Stimulated activated CD8-positive, alpha-beta memory T cell treated with anti-CD3 and anti-CD28 coated beads, Interleukin-7, amount 100 ng/mL, for 48 hours (primary cell): ENCODE data around the gene NDOR1.
"Not testable (repeated sequence)": the region's sequence is repeated elsewhere in the genome, so short reads cannot be mapped to it uniquely, and the experiment has no call there.

Source experiments
- DNase-seq, 2 donors: peaks; one replicate each; pipeline ENCODE4 v3.0.0-alpha.2; 2020; ENCODE audit warnings: low read depth in 1 of 2; ENCODE audit errors: extremely low read depth in 1 of 2

The NDOR1 gene

DNA sequence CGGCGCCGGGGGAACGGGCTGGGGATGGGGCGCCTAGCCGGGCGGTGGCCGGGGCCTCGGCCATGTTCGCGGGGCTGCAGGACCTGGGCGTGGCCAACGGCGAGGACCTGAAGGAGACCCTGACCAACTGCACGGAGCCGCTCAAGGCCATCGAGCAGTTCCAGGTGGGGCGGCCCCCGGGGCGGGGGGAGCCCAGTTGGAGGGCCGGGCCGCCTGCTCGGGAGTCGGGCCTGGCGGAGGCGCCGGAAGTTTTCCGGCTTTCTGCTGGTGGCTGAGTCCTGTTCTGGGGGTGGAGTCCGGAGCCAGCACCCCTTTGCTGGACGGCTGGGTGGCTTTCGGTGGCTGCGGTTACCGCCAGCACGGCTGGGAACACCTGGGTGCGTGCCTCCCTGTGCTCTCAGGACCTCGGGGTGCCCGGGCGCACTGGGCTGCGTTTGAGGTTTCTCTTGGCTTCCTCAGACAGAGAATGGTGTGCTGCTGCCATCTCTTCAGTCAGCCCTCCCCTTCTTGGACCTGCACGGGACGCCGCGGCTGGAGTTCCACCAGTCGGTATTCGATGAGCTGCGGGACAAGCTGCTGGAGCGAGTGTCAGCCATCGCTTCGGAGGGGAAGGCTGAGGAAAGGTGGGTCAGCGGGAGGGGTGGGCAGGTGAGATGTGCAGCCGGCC, 50.1 kb downstream of the NDOR1 start:
- DNase-seq = no peak

DNA sequence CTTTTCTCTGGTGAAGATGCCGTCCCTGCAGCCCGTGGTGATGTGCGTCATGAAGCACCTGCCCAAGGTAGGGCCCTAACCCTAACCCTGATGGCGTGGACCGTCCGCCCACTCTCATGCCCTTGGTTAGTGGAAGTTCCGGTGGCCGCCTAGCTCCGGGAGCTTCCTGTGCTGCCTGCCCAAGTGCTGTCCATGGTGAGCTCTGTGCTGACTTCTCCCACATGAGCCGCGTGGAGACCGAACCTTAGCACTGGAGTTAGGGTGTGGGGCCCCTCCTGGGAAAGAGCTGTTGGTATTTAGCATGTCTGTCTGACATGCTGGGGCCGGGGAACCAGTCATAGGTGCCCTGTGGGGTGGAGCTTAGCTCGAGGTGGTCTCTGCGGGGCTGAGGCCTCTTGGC, 50.9 kb downstream of the NDOR1 start:
- no peak for DNase-seq

DNA sequence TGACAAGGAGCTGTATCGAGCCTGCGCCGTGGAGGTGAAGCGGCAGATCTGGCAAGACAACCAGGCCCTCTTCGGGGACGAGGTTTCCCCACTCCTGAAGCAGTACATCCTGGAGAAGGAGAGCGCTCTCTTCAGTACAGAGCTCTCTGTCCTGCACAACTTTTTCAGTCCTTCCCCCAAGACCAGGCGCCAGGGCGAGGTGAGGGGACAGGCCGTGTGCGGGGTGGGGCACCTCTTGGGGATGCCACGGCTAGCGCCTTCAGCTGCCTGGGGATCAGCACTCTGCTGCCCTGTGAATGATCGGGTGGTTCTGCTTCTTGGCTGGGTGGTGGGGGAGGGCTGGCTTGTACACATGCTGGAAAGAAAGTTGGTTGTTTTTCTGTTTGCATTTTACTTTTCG, 51.4 kb downstream of the NDOR1 start:
- DNase-seq = no peak

DNA sequence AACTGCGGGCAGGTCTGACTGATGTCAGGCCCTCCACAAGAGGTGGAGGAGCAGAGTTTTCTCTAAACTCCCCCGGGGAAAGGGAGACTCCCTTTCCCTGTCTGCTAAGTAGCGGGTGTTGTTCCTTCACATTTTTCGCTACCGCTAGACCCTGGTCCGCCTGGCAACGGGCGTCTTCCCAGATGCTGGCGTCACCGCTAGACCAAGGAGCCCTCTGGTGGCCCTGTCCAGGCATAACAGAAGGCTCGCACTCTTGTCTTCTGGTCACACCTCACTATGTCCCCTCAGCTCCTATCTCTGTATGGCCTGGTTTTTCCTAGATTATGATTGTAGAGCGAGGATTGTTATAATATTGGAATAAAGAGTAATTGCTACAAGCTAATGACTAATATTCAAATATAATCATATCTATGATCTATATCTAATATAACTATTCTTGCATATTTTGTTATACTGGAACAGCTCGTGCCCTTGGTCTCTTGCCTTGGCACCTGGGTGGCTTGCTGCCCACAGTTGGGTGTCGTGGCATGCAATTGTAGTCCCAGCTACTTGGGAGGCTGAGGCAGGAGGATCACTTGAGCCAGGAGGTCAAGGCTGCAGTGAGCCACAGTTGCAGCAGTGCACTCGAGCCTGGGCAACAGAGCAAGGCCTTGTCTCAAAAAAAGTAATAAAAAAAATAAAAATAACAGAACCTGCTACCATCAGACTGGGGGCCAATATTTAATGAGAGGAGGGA, 56.8 kb downstream of the NDOR1 start:
- DNase-seq = not testable (repeated sequence)

DNA sequence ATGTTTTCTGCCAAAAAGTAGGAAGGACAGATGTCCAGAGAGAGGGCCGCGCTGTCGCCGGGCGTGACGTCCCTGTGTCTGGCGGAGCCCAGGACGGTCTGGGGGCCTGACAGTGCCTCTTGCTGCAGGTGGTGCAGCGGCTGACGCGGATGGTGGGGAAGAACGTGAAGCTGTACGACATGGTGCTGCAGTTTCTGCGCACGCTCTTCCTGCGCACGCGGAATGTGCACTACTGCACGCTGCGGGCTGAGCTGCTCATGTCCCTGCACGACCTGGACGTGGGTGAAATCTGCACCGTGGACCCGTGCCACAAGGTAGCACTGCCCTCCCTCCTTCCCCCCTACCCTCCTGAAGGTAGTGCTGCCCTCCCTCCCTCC, 57.4 kb downstream of the NDOR1 start:
- DNase-seq = no peak

DNA sequence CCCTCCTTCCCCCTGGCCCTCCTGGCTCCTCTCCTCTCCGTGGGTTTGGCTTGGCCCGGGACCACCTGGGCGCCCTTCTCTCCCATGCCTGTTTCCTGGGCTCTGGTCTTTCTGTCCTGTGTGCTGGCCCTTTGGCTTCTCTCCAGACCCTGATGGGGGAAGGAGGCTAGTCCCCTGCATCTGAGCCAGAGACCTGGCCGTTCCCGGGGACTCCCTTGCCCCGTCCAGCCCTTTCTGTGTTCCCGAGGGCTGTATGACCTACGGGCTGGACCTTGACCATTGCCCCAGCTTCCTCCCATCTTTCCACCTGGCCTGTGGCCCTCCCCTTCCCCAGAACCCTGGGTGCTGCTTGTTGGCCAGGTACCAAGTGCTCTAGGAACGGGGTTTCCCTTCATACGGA, 58.0 kb downstream of the NDOR1 start:
- no peak for DNase-seq

DNA sequence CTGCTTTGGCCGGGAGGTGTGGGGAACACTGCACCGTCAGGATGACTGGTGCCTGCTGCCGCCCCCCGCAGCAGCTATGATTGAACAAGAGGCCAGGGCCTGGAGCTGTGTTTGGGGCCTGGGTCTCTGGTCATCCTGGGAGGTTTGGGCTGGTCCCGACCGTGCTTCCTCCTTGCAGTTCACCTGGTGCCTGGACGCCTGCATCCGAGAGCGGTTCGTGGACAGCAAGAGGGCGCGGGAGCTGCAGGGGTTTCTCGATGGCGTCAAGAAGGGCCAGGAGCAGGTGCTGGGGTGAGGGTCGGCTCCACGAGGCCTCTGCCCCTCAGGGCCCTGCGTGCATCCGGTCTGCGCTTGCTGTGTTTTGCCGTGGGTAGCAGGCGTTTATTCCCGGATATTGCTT, 58.6 kb downstream of the NDOR1 start:
- DNase-seq = no peak

DNA sequence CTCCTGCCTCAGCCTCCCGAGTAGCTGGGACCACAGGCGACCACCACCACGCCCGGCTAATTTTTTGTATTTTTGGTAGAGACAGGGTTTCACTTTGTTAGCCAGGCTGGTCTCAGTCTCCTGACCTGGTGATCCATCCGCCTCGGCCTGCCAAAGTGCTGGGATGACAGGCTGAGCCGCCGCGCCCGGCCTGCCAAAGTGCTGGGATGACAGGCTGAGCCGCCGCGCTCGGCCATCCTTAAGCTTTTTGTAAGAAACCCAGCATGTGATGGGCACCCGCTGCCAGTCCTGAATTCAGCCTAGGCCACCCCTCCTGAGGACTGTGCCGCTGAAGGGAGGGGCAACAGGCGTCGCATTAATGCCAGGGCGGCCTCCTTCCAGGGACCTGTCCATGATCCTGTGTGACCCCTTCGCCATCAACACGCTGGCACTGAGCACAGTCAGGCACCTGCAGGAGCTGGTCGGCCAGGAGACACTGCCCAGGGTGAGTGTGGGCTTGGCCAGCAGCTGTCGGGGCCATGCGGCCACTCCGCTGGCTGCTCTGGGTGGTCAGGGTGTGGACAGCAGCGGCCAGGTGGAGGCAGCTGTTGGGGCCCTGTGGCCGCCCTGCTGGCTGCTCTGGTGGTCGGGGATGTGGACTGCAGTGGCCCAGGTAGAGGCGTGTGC, 60.1 kb downstream of the NDOR1 start:
- DNase-seq = no peak

DNA sequence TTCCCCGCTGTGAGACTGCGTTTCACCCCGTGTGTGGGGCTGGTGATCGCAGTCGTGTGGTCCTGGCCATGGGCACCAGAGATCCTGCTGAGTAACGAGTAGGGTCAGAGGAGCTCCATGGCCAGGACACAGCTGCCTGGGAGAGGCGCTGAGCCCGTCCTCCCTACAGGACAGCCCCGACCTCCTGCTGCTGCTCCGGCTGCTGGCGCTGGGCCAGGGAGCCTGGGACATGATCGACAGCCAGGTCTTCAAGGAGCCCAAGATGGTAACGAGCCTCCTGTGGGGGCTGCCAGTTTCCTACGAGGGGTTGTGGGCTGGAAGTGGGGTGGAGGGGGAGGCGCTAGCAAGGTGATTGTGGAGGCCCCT, 60.6 kb downstream of the NDOR1 start:
- DNase-seq = no peak
